Stimulated activated CD4-positive, alpha-beta T cell treated with anti-CD3 and anti-CD28 coated beads, TNF-alpha, amount 100 ng/mL, for 24 hours (primary cell): ENCODE results near the gene GPC5.
"Not testable (repeated sequence)": the region's sequence is repeated elsewhere in the genome, so short reads cannot be mapped to it uniquely, and the experiment has no call there.

Source experiments
- DNase-seq, 3 experiments: peaks; one replicate each; pipeline ENCODE4 v3.0.0-alpha.2; 2020; ENCODE audit warnings: low read depth in 3 of 3

GPC5 gene

GRCh38 chr13:92460479-92460878, 1062.1 kb downstream of the GPC5 start:
- no peak for DNase-seq

GRCh38 chr13:92461402-92461801, 1063.0 kb downstream of the GPC5 start:
- DNase-seq = no peak

GRCh38 chr13:92461831-92462230, 1063.4 kb downstream of the GPC5 start:
- DNase-seq = no peak

GRCh38 chr13:92463134-92463533, 1064.7 kb downstream of the GPC5 start:
- no peak for DNase-seq

GRCh38 chr13:92473765-92474475, 1075.5 kb downstream of the GPC5 start:
- no peak for DNase-seq

GRCh38 chr13:92480387-92480786, 1082.0 kb downstream of the GPC5 start:
- DNase-seq = no peak

GRCh38 chr13:92482790-92483189, 1084.4 kb downstream of the GPC5 start:
- not testable (repeated sequence) for DNase-seq

GRCh38 chr13:92483894-92484293, 1085.5 kb downstream of the GPC5 start:
- no peak for DNase-seq

- DNase-seq = no peak
Observed at GRCh38 chr13:92487238-92487637, 1088.8 kb downstream of the GPC5 start.

GRCh38 chr13:92488249-92488852, 1089.9 kb downstream of the GPC5 start:
- no peak for DNase-seq

- DNase-seq = no peak
Observed at GRCh38 chr13:92491839-92492238, 1093.4 kb downstream of the GPC5 start.

GRCh38 chr13:92494915-92495314, 1096.5 kb downstream of the GPC5 start:
- no peak for DNase-seq

- DNase-seq = no peak
Observed at GRCh38 chr13:92500192-92500591, 1101.8 kb downstream of the GPC5 start.

GRCh38 chr13:92510416-92510815, 1112.0 kb downstream of the GPC5 start:
- no peak for DNase-seq

- no peak for DNase-seq
Observed at GRCh38 chr13:92512852-92513251, 1114.4 kb downstream of the GPC5 start.

- no peak for DNase-seq
Observed at GRCh38 chr13:92513672-92514071, 1115.3 kb downstream of the GPC5 start.

GRCh38 chr13:92514420-92515125, 1116.2 kb downstream of the GPC5 start:
- no peak for DNase-seq

GRCh38 chr13:92516878-92517277, 1118.5 kb downstream of the GPC5 start:
- DNase-seq = not testable (repeated sequence)

GRCh38 chr13:92518622-92519021, 1120.2 kb downstream of the GPC5 start:
- DNase-seq = not testable (repeated sequence)

GRCh38 chr13:92530364-92530763, 1131.9 kb downstream of the GPC5 start:
- DNase-seq = no peak

GRCh38 chr13:92535222-92536006, 1137.0 kb downstream of the GPC5 start:
- no peak for DNase-seq

- DNase-seq = no peak
Observed at GRCh38 chr13:92537471-92537870, 1139.0 kb downstream of the GPC5 start.
